Cardiac septum (tissue), 1 donor: ENCODE results near the gene TNS3. TPM values are rescaled to one million over a fixed set of nuclear protein-coding genes. Genes with fewer than 3 reads are reported as not detected.

Source experiments
- DNase-seq: peaks from one replicate; pipeline ENCODE4 v3.0.0-alpha.2; 2020; ENCODE audit warnings: low spot score
- intact Hi-C: fragments of 100-400 bp; cut with DNase I; formaldehyde crosslinking; loops from one replicate; pipeline ENCODE4 v1.14.0; 2022
- total RNA-seq: library from RNA; stranded (reverse); fragmentation: NEBNext Ultra II Directional; extraction: Animal tissue kit (Norgen Biotek cat#: 25700); gene quantifications from one replicate; pipeline ENCODE4 v1.2.1, GENCODE V29; 2021
- donor health status: DM: no; HTN: no; CAD: no.

TNS3 gene
- total RNA-seq, 1 donor from 2014 or later, result 29.0 TPM

- intact Hi-C loops, result no loop called here
- DNase-seq, result no peak
Observed at GRCh38 chr7:47514367-47514766, 67.5 kb downstream of the TNS3 start.

GRCh38 chr7:47513741-47514241 lies 68.1 kb downstream of the TNS3 start:
- intact Hi-C loops, result no loop called here

DNA sequence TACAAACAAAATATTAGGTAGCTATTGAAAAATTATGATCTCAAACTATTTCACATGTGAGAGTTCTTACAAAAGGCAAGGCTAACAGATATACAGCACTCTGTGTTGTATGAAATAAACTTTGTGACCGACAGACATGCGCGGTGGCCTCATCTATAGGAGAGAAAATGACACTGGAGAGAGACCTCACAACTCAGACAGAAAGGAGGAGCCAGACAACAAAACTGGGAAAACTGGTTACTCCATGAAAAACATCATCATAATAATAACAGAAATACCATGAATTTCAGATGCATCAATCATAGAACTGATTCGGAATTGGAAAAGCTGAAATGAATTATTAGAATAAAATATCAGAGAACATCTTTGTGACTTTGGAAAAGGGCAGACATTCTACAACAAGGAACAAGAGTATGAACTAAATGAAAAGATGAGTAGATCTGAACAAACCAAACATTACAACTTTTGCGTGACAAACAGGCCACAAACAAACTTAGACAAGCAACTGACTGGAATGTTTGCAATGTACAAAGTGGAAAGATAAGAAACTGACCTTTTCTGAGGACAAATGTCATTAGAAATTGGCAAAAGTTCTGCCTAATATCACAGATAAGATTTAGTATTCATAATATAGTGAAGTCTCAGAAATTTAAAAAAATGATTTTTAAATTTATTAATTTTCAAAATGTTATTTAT lies 69.3 kb downstream of the TNS3 start:
- intact Hi-C loops, result no loop called here
- no peak for DNase-seq

More at GRCh38 chr7:47513741-47514241, 68.1 kb downstream of the TNS3 start:
- DNase-seq, result no peak

GRCh38 chr7:47511699-47512370 lies 70.1 kb downstream of the TNS3 start:
- no peak for DNase-seq
- intact Hi-C loops, result no loop called here

- intact Hi-C loops, result no loop called here
- no peak for DNase-seq
Observed at GRCh38 chr7:47510786-47511185, 71.1 kb downstream of the TNS3 start.

DNA sequence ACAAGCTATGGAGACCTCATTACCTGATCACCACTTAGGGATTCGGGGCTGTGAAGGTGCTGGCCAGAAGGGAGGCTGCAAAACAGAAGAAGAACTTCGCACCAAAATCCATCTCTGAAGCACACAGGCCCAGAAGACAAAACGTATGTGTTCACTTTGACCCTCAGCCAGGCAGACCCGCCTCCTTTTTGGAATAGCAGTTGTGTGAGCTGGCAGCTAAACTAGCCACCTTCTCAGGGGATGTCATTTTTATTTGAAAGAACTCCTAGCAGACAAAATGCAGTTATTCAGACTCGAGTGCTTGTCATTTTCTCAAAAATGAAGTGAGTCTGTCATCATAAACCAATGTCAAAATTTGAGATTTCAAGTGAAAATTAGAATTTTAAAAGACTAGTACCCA lies 71.7 kb downstream of the TNS3 start:
- no peak for DNase-seq
- intact Hi-C loops, result no loop called here

DNA sequence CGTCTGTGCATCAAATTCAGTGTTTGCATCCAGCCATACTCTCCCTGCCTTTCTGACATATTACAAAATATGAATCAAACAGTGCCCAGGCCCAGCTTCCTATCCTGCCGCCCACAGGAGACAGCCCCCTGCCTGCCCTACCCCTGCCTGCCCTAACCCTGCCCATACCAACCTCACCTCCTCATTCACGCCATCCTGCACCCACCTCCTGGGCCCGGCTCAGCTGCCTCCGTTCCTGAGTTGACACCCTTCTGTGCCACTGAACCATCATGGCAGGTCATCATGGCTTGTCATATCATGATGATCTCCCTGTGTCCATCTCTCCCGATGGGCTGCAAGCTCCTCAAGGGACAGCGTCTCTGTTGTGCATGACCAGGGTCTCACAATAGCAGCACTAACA lies 72.3 kb downstream of the TNS3 start:
- intact Hi-C loops, result no loop called here
- DNase-seq, result no peak

- DNase-seq, result no peak
- intact Hi-C loops, result no loop called here
Observed at GRCh38 chr7:47508389-47509380, 73.2 kb downstream of the TNS3 start.

GRCh38 chr7:47507522-47507921 lies 74.4 kb downstream of the TNS3 start:
- DNase-seq, result no peak
- intact Hi-C loops, result no loop called here

GRCh38 chr7:47506382-47507339 lies 75.2 kb downstream of the TNS3 start:
- no peak for DNase-seq
- intact Hi-C loops, result no loop called here

DNA sequence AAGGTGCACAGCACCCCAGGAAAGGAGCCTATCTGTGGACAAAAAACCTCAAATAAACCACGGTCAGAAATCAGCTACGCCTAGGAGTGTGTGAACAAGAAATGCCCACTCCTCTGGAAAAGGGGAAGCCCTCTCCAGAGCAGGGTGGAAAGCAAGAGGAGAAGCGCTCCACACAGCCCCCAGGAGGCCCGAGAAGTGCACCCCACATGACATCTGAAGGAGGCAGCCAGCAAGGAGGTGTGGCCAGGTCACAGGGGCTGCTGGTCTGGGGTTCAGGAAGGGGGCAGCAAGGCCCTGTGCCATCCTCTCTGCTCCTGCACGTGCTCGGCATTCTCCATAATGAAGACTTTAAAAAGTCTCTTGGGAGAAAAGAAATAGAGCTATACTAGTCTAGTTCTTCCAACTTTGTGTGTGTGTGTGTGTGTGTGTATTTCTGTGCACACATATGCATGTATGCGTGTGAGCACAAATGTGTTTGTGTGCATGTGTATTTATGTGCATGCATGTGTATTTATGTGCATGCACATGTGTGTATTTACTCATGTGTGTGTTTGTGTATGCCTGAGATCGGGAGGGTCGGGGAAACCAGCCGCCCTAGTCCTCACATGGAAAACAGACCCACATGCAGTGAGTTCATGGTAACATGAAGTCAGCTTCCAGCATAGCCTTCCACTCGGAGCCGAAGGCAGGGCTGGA lies 76.5 kb downstream of the TNS3 start:
- intact Hi-C loops, result no loop called here

DNA sequence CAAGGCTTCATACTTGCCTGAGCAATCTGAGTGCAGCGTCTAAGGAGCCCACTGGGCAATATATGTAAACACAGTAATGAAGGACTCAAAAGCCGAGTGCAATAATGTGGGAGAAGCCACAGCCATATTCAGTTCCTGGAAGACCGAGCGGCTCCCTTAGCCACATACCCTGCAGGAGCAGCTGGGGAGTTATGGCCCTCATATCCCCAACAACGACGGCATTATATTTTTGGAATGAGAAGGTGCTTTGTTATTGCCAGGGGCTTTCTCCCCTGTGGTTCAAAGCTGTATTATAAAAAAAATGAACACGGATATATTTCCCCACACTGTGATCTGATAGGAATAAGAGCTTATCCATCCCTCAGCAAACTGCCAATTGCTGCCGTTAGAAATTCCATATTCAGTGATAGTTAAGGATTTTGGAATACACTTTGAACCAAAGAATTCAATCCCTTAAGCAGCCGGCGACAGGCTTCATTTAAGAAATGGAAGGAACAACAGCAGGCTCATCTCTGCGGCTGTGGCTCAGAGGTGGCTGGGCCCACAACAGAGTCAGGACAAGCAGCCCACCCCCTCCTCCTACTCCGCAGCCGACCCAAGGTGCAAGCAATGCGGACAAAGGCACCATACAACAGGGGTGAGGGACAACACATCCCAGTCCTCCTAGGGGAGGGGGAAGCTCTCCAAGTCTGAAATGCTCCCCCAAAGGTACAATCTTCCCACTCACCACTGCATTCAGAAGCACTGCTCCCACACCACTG lies 77.2 kb downstream of the TNS3 start:
- intact Hi-C loops, result no loop called here
- no peak for DNase-seq

More for the DNA sequence above, 76.5 kb downstream of the TNS3 start:
- DNase-seq, result no peak

GRCh38 chr7:47503281-47503680 lies 78.6 kb downstream of the TNS3 start:
- DNase-seq, result no peak
- intact Hi-C loops, result no loop called here

- DNase-seq, result no peak
- intact Hi-C loops, result no loop called here
Observed at GRCh38 chr7:47502240-47502877, 79.6 kb downstream of the TNS3 start.

- no peak for DNase-seq
- intact Hi-C loops, result no loop called here
Observed at GRCh38 chr7:47501406-47501805, 80.5 kb downstream of the TNS3 start.

DNA sequence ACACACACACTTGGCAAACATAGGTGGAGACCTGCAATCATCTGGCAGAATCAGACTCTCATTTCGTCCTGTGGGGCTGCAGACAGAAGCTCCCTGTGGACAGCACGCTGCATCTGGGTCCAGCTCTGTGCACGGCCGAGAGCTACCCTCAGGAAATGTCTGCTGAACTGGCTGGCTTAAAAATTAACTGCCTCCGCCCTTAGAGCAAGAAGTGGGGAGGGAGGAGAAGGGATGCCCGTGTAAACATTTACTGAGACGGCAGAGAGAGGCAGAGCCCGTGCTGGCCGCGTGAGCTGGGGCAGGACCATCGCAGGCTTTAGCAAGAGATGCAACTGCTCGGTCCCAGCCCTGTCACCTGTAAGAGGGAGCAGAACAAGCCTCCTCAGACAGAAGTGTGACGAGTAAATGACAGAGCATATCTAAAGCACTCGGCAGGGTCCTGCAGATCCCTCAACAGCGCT lies 81.8 kb downstream of the TNS3 start:
- DNase-seq, result no peak
- intact Hi-C loops, result no loop called here
